Smooth muscle cell (in vitro differentiated cells): ENCODE results near the gene ADAM33. TPM values are rescaled to one million over a fixed set of nuclear protein-coding genes. Genes with fewer than 3 reads are reported as not detected.

Experiments used
- DNase-seq: peaks from one replicate; lab custom pipeline; 2025; ENCODE audit not compliant: unreplicated experiment; lab: John Stamatoyannopoulos, UW
- H2AFZ ChIP-seq: fragments of 200-600 bp; sonication (generic); 2 replicates; pipeline ENCODE4 v1.6.0; 2016; ENCODE audit warnings: antibody characterized with exemption, low read depth, mild to moderate bottlenecking
- H3F3A ChIP-seq: fragments of 200-600 bp; sonication (generic); 2 replicates; pipeline ENCODE4 v1.6.0; 2017; ENCODE audit warnings: antibody characterized with exemption, low read depth
- H3K27ac ChIP-seq: fragments of 200-600 bp; sonication (generic); 2 replicates; pipeline ENCODE4 v1.5.1; 2016; ENCODE audit warnings: low read depth, mild to moderate bottlenecking
- H3K27me3 ChIP-seq: fragments of 200-600 bp; sonication (generic); 2 replicates; pipeline ENCODE4 v1.6.1; 2016; ENCODE audit warnings: low read depth, mild to moderate bottlenecking
- H3K36me3 ChIP-seq: fragments of 200-600 bp; sonication (generic); 2 replicates; pipeline ENCODE4 v1.5.1; 2016; ENCODE audit warnings: low read depth
- H3K4me1 ChIP-seq: fragments of 200-600 bp; sonication (generic); 2 replicates; pipeline ENCODE4 v1.5.1; 2016; ENCODE audit warnings: low read depth
- H3K4me2 ChIP-seq: fragments of 200-600 bp; sonication (generic); 2 replicates; pipeline ENCODE4 v1.6.0; 2016; ENCODE audit warnings: mild to moderate bottlenecking
- H3K4me3 ChIP-seq: fragments of 200-600 bp; sonication (generic); 2 replicates; pipeline ENCODE4 v1.5.1; 2016; ENCODE audit warnings: mild to moderate bottlenecking
- H3K79me2 ChIP-seq: fragments of 200-600 bp; sonication (generic); 2 replicates; pipeline ENCODE4 v1.6.0; 2016; ENCODE audit warnings: low read depth, mild to moderate bottlenecking
- H3K9ac ChIP-seq: fragments of 200-600 bp; sonication (generic); 2 replicates; pipeline ENCODE4 v1.6.0; 2016; ENCODE audit warnings: low read depth
- H3K9me3 ChIP-seq: fragments of 200-600 bp; sonication (generic); replicated peaks from 2 replicates; pipeline ENCODE4 v1.5.1; 2016; ENCODE audit warnings: low read depth
- H4K20me1 ChIP-seq: fragments of 200-600 bp; sonication (generic); 2 replicates; pipeline ENCODE4 v1.6.0; 2016; ENCODE audit warnings: low read depth
- CTCF ChIP-seq: fragments of 200-600 bp; sonication (generic); IDR thresholded peaks from 2 replicates; pipeline ENCODE4 v1.5.1; 2017; ENCODE audit warnings: borderline replicate concordance, mild to moderate bottlenecking, antibody characterized with exemption; ENCODE audit not compliant: insufficient read depth, poor library complexity, severe bottlenecking
- WGBS: methylation state at CpG from one replicate; pipeline ENCODE4 v1.1.7; 2016; ENCODE audit warnings: low lambda C conversion rate; 5-methylcytosine and 5-hydroxymethylcytosine counted together
- polyA plus RNA-seq: library from polyadenylated mRNA; unstranded; fragments of >200 nt; fragmentation: Nextera tagmentation; extraction: Ambion mirVana; gene quantifications from 2 replicates; pipeline ENCODE4 v1.2.1, GENCODE V29; 2016
- total RNA-seq: library from RNA; depleted of rRNA; stranded (reverse); fragments of >200 nt; gene quantifications from 2 replicates; pipeline ENCODE4 v1.2.3, GENCODE V29; 2014

The ADAM33 gene
- total and polyA plus RNA-seq, 2 experiments from 2014 or later: 5.1 to 7.4 TPM

DNA sequence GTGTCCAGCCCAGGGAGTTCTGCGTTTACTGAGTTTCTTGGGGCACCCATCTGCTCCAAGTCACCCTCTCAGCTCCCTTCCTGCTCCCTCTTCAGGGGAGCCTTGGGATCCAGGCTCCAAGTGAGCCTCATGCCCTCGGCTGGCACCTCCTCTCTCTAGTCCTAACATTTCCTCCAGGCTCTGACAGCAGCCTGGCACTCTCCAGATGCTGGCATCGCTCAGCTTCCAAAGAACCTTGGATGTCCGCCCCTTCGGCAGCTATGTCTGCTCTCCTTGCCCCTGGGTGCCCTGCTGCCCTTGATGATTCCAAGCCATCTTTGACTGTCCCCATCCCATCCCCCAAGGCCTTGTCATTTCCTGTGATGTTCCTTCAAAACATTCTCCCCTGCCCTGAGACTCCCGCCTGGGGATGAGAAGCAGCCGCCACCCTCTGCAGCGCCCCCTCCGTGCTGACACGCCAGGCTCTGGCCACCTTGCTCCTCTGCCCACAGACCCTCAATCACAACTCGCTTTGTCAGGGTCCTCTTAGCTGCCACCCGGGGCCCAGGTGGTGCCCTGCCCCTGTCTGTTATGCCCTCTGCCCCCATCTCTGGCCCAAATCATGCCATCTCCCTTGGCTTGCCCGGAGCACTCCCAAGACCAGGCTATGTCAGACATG lies 12.0 kb downstream of the ADAM33 start:
- Histone ChIP-seq H3K9me3 (no peaks in the 10 kb centered on the region), H3K79me2 (no peaks in the 10 kb centered on the region), H3K4me1 (no peaks in the 10 kb centered on the region), H3K9ac (no peak overlapping the region), H3K27me3 (peaks cover 13% of the 10 kb centered on the region), H3K36me3 (no peaks in the 10 kb centered on the region), H3K4me3 (no peak overlapping the region), H3K27ac (no peak overlapping the region), H3K4me2 (no peak overlapping the region), H2AFZ (no peak overlapping the region), H4K20me1 (no peaks in the 10 kb centered on the region), H3F3A (no peaks in the 10 kb centered on the region)
- DNase-seq: no peak
- WGBS: 81% methylated on average over 13 of the region's 13 CpGs
- no peak for TF ChIP-seq CTCF

- 97% methylated on average over 8 of the region's 8 CpGs for WGBS
- no peaks in the 10 kb centered on the region for H3F3A ChIP-seq
- no peak overlapping the region for H2AFZ ChIP-seq
- H3K4me2 ChIP-seq: no peak overlapping the region
- H3K27ac ChIP-seq: no peak overlapping the region
- no peak overlapping the region for H3K9ac ChIP-seq
- H3K27me3 ChIP-seq: peaks cover 22% of the 10 kb centered on the region
- no peak overlapping the region for H3K4me3 ChIP-seq
- no peaks in the 10 kb centered on the region for H3K79me2 ChIP-seq
- no peaks in the 10 kb centered on the region for H3K9me3 ChIP-seq
- no peak for DNase-seq
- H3K4me1 ChIP-seq: no peaks in the 10 kb centered on the region
- H3K36me3 ChIP-seq: no peaks in the 10 kb centered on the region
- no peaks in the 10 kb centered on the region for H4K20me1 ChIP-seq
- no peak for TF ChIP-seq CTCF
Observed at GRCh38 chr20:3667434-3668037, 14.3 kb downstream of the ADAM33 start.

DNA sequence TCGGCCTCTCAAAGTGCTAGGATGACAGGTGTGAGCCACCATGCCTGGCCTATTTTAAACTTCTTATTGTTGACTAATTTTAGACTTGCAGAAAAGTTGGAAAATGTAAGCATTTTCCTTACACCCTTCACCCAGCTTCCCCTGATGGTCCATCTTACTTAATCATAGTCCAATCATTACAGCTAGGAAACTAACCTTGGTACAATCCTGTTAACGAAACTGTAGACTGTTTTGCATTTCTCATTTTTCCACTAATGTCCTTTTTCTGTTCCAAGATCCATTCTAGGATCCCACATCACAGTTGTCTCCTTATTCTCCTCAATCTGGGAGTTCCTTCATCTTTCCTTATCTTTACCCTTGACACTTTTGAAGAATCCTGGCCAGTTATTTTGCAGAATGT lies 18.0 kb downstream of the ADAM33 start:
- no peaks in the 10 kb centered on the region for H3K79me2 ChIP-seq
- H3F3A ChIP-seq: no peaks in the 10 kb centered on the region
- no peak overlapping the region for H3K4me3 ChIP-seq
- no peaks in the 10 kb centered on the region for H3K36me3 ChIP-seq
- H3K27me3 ChIP-seq: peaks cover 36% of the 10 kb centered on the region
- DNase-seq: no peak
- no peak overlapping the region for H2AFZ ChIP-seq
- no peak overlapping the region for H3K27ac ChIP-seq
- no peak for TF ChIP-seq CTCF
- H3K4me2 ChIP-seq: no peak overlapping the region
- 84% methylated on average over 2 of the region's 2 CpGs for WGBS
- H3K9ac ChIP-seq: no peak overlapping the region
- H4K20me1 ChIP-seq: no peaks in the 10 kb centered on the region
- no peaks in the 10 kb centered on the region for H3K4me1 ChIP-seq
- no peaks in the 10 kb centered on the region for H3K9me3 ChIP-seq
